ENCODE measurements around the gene ANAPC1. TPM values are rescaled to one million over a fixed set of nuclear protein-coding genes. Genes with fewer than 3 reads are reported as not detected.
A peak's percentile ranks its signal among the peaks of the same experiment; 100 is the strongest.
"Not testable (repeated sequence)": the region's sequence is repeated elsewhere in the genome, so short reads cannot be mapped to it uniquely, and the experiment has no call there.

ANAPC1 gene
- total RNA-seq, 1 donor, result 53.3 TPM

GRCh38 chr2:111911295-111911977 lies 27.4 kb upstream of the ANAPC1 start:
- H3K9me3 ChIP-seq (ENCODE audit: low read depth, low read length); H3K4me3 ChIP-seq (ENCODE audit: low read length); H3K27me3 ChIP-seq (ENCODE audit: insufficient read depth, low read length): not testable (repeated sequence)
- peaks cover 16% of the 10 kb centered on the region for H3K4me1 ChIP-seq (ENCODE audit: insufficient read depth, low read length)

DNA sequence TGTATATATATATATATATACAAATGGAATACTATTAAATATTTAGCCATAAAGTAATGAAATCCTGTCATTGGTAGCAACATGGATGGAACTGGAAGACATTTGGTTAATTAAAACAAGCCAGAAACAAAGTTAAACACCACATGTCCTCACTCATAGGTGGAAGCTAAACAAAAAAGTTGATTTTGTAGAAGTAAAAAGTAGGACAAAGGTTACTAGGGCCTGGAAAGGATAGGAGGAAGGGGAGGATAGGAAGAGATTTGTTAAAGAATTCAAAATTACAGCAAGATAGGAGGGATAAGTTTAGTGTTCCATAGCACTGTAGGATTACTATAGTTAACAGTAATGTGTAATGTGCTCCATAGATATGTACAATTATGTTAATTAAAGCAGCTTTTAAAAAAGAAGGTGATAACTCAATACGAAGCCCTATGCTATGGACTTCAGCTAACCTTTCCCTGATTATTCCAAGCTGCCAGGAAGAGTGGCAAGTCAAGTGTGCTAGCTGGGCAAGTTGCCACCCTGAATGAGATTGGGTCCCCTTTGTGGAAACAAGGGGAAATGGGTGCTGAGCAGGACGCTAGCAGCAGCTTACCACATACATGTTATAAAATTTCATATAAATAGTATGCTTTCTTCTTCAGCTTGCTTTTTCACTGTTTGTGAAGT lies 26.8 kb upstream of the ANAPC1 start:
- H3K9me3 ChIP-seq (ENCODE audit: low read depth, low read length), result no peaks in the 10 kb centered on the region
- H3K4me3 ChIP-seq (ENCODE audit: low read length), result no peak overlapping the region
- H3K4me1 ChIP-seq (ENCODE audit: insufficient read depth, low read length), result peaks cover 23% of the 10 kb centered on the region

GRCh38 chr2:111909997-111910396 lies 26.0 kb upstream of the ANAPC1 start:
- H3K9me3 ChIP-seq (ENCODE audit: low read depth, low read length); H3K4me3 ChIP-seq (ENCODE audit: low read length); H3K27me3 ChIP-seq (ENCODE audit: insufficient read depth, low read length): not testable (repeated sequence)
- peaks cover 23% of the 10 kb centered on the region for H3K4me1 ChIP-seq (ENCODE audit: insufficient read depth, low read length)

More for the DNA sequence above, 26.8 kb upstream of the ANAPC1 start:
- no peaks in the 10 kb centered on the region for H3K27me3 ChIP-seq (ENCODE audit: insufficient read depth, low read length)

DNA sequence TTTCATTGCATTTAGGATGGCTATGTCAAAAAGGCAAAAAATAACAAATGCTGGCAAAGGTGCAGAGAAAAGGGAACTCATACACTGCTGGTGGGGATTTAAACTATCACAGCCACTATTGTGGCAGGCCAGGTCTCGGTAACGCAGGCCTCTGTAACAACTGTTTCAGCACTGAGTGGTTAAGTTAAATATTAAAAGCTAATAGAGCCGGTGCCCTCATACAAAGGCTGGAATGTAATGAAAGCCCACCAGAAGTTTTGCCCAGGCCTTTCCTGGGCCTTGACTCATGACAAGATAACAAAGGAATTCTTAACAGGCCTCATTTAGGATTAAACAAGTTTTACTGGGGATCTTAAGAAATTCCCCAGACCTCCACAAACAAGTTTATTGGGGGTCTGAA lies 25.1 kb upstream of the ANAPC1 start:
- Histone ChIP-seq H3K4me3 (ENCODE audit: low read length) (no peak overlapping the region), H3K9me3 (ENCODE audit: low read depth, low read length) (no peaks in the 10 kb centered on the region), H3K4me1 (ENCODE audit: insufficient read depth, low read length) (peaks cover 23% of the 10 kb centered on the region), H3K27me3 (ENCODE audit: insufficient read depth, low read length) (no peaks in the 10 kb centered on the region)

GRCh38 chr2:111908578-111908977 lies 24.6 kb upstream of the ANAPC1 start:
- Histone ChIP-seq H3K27me3 (ENCODE audit: insufficient read depth, low read length) (no peaks in the 10 kb centered on the region), H3K4me3 (ENCODE audit: low read length) (no peak overlapping the region), H3K9me3 (ENCODE audit: low read depth, low read length) (no peaks in the 10 kb centered on the region), H3K4me1 (ENCODE audit: insufficient read depth, low read length) (peaks cover 23% of the 10 kb centered on the region)

- Histone ChIP-seq H3K9me3 (ENCODE audit: low read depth, low read length) (no peaks in the 10 kb centered on the region), H3K4me1 (ENCODE audit: insufficient read depth, low read length) (peaks cover 18% of the 10 kb centered on the region), H3K27me3 (ENCODE audit: insufficient read depth, low read length) (no peaks in the 10 kb centered on the region), H3K4me3 (ENCODE audit: low read length) (no peak overlapping the region)
Observed at GRCh38 chr2:111905990-111906735, 22.2 kb upstream of the ANAPC1 start.

- not testable (repeated sequence) for H3K9me3 ChIP-seq (ENCODE audit: low read depth, low read length); H3K27me3 ChIP-seq (ENCODE audit: insufficient read depth, low read length); H3K4me3 ChIP-seq (ENCODE audit: low read length)
- peaks cover 21% of the 10 kb centered on the region for H3K4me1 ChIP-seq (ENCODE audit: insufficient read depth, low read length)
Observed at GRCh38 chr2:111905475-111905869, 21.5 kb upstream of the ANAPC1 start.

DNA sequence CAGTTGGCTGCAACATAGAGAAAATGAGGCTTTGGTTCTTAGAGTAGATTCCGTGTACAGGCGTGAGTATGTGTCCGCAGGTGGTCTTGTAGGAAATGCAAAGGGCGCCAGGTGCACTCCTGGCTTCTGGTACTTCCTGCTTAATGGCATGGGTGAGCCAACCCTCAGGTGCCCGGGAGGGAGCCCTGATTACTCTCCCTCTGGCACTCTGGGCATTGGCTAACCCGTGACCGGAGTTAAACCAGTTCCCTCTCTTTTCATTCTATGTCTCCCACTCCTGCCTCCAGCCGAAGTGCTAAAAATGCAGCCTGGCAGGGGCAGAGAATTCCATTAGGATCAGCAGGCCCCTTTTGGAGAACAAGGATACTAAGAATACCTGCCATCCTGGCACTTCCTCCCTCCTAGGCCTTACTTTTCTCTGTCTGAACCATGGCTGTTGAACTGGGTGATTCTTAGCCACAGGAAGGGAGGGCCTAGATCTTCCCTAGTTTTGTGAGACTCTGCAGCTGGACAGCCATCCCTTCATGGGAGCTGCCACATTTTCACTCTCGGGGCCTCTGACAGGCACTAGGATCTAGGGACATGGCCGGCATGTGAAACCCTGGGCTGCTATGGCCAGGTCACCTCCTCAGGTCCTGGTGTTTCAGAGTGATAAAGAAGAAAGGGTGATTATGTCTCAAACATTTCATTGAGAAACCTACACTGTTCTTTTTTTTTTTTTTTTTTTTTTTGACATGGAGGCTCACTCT lies 20.9 kb upstream of the ANAPC1 start:
- no peak overlapping the region for H3K4me3 ChIP-seq (ENCODE audit: low read length)
- H3K9me3 ChIP-seq (ENCODE audit: low read depth, low read length), result no peaks in the 10 kb centered on the region
- peaks cover 22% of the 10 kb centered on the region for H3K4me1 ChIP-seq (ENCODE audit: insufficient read depth, low read length)
- peaks cover 5% of the 10 kb centered on the region for H3K27me3 ChIP-seq (ENCODE audit: insufficient read depth, low read length)

DNA sequence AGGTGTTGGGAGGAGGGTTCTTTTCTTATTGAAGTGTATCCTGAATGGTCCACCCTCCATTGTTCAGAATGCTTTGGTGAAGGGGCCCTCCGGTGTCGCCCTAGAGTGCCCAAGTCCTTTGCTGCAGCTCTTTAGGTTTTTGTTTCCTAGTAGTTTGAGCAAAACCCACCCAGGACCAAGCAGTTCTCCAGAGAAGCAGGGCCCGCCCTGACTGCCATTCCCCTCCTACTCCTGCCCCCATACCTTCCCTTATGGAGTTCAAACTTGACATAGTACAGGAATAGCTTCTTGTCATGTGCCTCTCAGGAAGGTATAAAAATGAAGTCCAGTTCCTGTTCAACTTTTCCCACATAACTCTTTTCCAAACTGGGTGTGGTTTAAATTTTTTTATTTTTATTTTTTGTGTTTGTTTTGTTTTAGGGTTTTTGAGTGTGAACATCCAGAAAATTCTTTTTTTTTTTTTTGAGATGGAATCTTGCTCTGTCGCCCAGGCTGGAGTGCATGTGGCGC lies 20.0 kb upstream of the ANAPC1 start:
- Histone ChIP-seq H3K9me3 (ENCODE audit: low read depth, low read length) (no peaks in the 10 kb centered on the region), H3K27me3 (ENCODE audit: insufficient read depth, low read length) (peaks cover 13% of the 10 kb centered on the region), H3K4me1 (ENCODE audit: insufficient read depth, low read length) (peaks cover 31% of the 10 kb centered on the region), H3K4me3 (ENCODE audit: low read length) (no peak overlapping the region)

DNA sequence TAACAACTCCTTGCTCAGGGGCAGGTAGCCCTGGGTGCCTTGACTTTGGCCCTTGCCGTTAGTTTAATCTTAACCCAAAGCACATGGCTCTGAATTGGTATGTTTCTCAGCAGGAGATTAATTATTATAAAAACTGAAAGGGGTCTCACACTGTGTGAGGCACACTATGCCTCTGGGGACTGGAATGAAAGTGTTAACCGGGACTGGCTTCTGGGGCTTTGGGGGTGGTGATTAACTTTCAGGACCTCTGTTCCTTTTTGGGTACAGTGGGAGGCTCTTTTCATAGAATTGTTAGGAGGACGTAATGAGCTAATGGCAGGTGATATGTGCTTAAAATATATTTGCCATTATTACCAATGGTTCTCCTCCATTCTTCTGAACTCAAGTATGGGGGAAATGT lies 19.5 kb upstream of the ANAPC1 start:
- Histone ChIP-seq H3K27me3 (ENCODE audit: insufficient read depth, low read length) (peaks cover 16% of the 10 kb centered on the region), H3K4me1 (ENCODE audit: insufficient read depth, low read length) (peaks cover 36% of the 10 kb centered on the region), H3K4me3 (ENCODE audit: low read length) (no peak overlapping the region)

DNA sequence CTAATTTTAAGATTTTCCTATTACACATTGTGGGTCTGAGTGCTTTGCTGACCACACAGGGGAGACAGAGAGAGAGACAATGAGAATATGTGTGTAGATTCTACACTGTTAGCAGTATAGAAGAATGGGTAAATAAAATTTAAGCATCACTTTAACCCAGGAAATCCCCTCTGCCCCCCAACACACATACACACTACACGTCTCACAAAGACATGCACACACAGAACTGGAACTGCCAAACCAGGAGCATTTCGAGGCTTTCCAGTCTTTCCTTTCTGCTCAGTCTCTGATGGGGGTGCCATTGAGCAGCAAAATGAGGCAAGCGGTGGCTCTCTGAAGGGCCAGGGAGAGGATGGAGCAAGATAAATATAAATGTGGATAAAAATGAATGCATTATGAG lies 16.9 kb upstream of the ANAPC1 start:
- Histone ChIP-seq H3K4me1 (ENCODE audit: insufficient read depth, low read length) (peaks cover 30% of the 10 kb centered on the region), H3K27me3 (ENCODE audit: insufficient read depth, low read length) (peaks cover 20% of the 10 kb centered on the region), H3K9me3 (ENCODE audit: low read depth, low read length) (no peaks in the 10 kb centered on the region), H3K4me3 (ENCODE audit: low read length) (no peak overlapping the region)

More for the DNA sequence above, 19.5 kb upstream of the ANAPC1 start:
- no peaks in the 10 kb centered on the region for H3K9me3 ChIP-seq (ENCODE audit: low read depth, low read length)

DNA sequence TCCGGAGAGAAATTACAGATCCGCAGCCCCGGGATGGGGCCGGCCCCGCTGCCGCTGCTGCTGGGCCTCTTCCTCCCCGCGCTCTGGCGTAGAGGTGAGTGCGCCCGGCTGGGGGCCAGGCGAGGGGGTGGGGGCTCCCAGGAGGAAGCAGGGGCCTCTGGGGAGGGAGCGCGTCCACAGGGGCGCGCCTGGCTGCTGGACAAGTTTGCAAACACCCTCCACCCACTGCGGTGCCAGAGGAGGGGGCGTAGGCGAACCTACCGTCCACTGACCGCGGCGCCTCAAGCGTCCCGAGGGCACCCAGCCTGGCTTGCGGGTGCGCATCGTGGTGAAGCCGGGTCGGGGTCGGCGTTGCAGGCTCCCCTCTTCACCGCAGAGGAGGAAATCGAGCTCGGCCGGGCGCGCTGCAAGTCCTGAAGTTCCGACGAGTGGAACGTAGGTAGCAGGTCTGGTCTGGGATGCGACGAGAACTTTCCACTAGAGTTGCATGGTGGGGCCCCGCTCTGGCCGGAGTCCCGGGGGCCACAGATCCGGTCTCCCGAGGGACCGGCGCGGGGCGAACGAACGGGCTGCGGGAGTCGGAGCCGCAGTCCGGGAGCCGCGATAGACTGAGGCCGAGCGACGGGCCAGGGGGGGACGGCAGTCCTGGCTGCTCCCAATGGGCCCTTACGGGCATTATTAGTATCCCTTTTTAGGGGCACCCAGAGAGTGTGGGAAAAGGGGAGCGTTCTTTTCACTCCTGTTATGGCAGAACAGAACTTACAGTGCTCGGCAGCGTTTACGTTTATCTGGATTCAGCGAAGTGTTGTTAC lies 14.9 kb upstream of the ANAPC1 start:
- H3K4me3 ChIP-seq (ENCODE audit: low read length), result peak overlapping the region; percentile 46
- H3K4me1 ChIP-seq (ENCODE audit: insufficient read depth, low read length), result peaks cover 29% of the 10 kb centered on the region
- no peaks in the 10 kb centered on the region for H3K9me3 ChIP-seq (ENCODE audit: low read depth, low read length)
- H3K27me3 ChIP-seq (ENCODE audit: insufficient read depth, low read length), result peaks cover 20% of the 10 kb centered on the region

DNA sequence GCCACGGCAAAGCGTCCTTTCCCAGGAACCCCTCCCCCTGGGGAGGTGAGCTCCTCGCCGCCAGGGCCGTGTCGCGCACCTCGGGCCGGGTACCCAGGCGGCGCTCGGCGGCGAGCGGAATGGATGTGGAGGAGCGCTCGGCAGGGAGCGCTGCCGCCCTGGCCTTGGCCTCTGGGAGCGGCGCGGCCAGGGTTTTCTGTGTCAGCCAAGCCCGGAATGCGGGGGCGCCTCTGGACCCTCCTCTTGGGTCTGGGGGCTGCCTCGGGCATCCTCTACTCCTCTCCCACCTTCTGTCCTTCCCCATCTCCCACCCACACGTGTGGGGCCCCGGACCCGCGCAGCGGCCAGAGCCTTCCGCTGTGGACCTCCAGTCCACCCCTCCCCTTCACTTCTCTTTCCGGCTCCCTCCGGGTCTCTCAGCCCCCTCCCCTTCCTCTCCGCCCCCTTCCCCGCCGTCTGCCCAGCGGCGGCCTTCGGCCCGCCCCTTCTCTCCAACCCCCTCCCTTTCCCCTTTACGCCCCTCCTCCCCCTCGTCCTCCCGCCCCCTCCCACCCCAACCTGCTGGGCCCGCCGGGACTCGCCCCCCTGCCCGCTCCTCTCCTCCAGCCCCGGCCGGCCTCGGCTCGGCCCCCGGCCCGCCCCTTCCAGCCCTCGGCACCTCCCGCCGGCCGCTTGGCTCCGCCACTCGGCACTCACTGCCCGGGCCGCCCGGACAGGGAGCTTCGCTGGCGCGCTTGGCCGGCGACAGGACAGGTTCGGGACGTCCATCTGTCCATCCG lies 14.1 kb upstream of the ANAPC1 start, which contains the start of gene MERTK:
MERTK (plus strand) TSS at position 684 of the 779 bp plus-strand sequence. CDS start 129 bp downstream, outside the sequence.
- Histone ChIP-seq H3K4me1 (ENCODE audit: insufficient read depth, low read length) (peaks cover 29% of the 10 kb centered on the region), H3K9me3 (ENCODE audit: low read depth, low read length) (no peaks in the 10 kb centered on the region), H3K27me3 (ENCODE audit: insufficient read depth, low read length) (peaks cover 20% of the 10 kb centered on the region), H3K4me3 (ENCODE audit: low read length) (peak within 1 kb of the TSS; percentile 47)

All from mononuclear cell (primary cell).